ENCODE data around the gene PRODH2. TPM values are rescaled to one million over a fixed set of nuclear protein-coding genes. Genes with fewer than 3 reads are reported as not detected.

The PRODH2 gene
- total and polyA plus RNA-seq, 4 donors: 56.4 to 156 (median 114) TPM

GRCh38 chr19:35780717-35781116, 31.9 kb downstream of the PRODH2 start:
- no peak for TF ChIP-seq CTCF (IDR thresholded peaks at IDR 0.05; ENCODE audit: low read depth, low read length, missing input control)
- TF ChIP-seq ATF3 (IDR thresholded peaks at IDR 0.05): no peak
- no peak for TF ChIP-seq JUND (IDR thresholded peaks at IDR 0.05)
- no peak for TF ChIP-seq NR2F2 (IDR thresholded peaks at IDR 0.05)
- TF ChIP-seq FOXA1 (IDR thresholded peaks at IDR 0.05): no peak
- TF ChIP-seq TAF1 (conservative IDR thresholded peaks at IDR 0.05): no peak
- no peak for TF ChIP-seq GABPA (IDR thresholded peaks at IDR 0.05 in 1 of 2, conservative IDR thresholded peaks at IDR 0.05 in 1 of 2)
- no peak for TF ChIP-seq HNF4A (conservative IDR thresholded peaks at IDR 0.05)
- TF ChIP-seq FOXA2 (IDR thresholded peaks at IDR 0.05): no peak
- TF ChIP-seq REST (IDR thresholded peaks at IDR 0.05): no peak
- no peak for TF ChIP-seq HNF4G (IDR thresholded peaks at IDR 0.05)
- TF ChIP-seq MAX (IDR thresholded peaks at IDR 0.05): no peak
- no peak for TF ChIP-seq SP1 (IDR thresholded peaks at IDR 0.05)
- no peak for TF ChIP-seq ZBTB33 (IDR thresholded peaks at IDR 0.05)

GRCh38 chr19:35780058-35780457, 32.6 kb downstream of the PRODH2 start:
- Histone ChIP-seq H3K4me1 (ENCODE audit: control insufficient read depth in 4 of 4, insufficient read depth in 4 of 4, low read length in 3 of 4) (peaks cover 0 to 3% (median 2%) of the 10 kb centered on the region in 4 donors), H3K9ac (ENCODE audit: low read depth in 1 of 2, low read length in 2 of 2) (no peak overlapping the region), H3K27me3 (ENCODE audit: control insufficient read depth in 4 of 4, insufficient read depth in 4 of 4, low read length in 3 of 4) (no peaks in the 10 kb centered on the region), H3K27ac (ENCODE audit: low read depth in 1 of 2, low read length in 2 of 2) (no peak overlapping the region), H3K4me3 (ENCODE audit: low read depth in 1 of 3, low read length in 3 of 3) (no peak overlapping the region), H3K36me3 (ENCODE audit: control insufficient read depth in 4 of 4, insufficient read depth in 3 of 4, low read depth in 1 of 4, low read length in 3 of 4) (peaks cover 0 to 1% (median 0%) of the 10 kb centered on the region in 4 donors), H3K9me3 (ENCODE audit: control insufficient read depth in 4 of 4, low read length in 3 of 4) (no peaks in the 10 kb centered on the region)
- TF ChIP-seq RAD21 (IDR thresholded peaks at IDR 0.05) (no peak), MAX (IDR thresholded peaks at IDR 0.05) (no peak), FOXA2 (IDR thresholded peaks at IDR 0.05) (no peak), GABPA (IDR thresholded peaks at IDR 0.05 in 1 of 2, conservative IDR thresholded peaks at IDR 0.05 in 1 of 2) (no peak)
- 97% methylated on average over 16 of the region's 16 CpGs for WGBS
- DNase-seq (ENCODE audit: low spot score): no peak

More at GRCh38 chr19:35780717-35781116, 31.9 kb downstream of the PRODH2 start:
- Histone ChIP-seq H3K9ac (ENCODE audit: low read depth in 1 of 2, low read length in 2 of 2) (no peak overlapping the region), H3K4me1 (ENCODE audit: control insufficient read depth in 4 of 4, insufficient read depth in 4 of 4, low read length in 3 of 4) (peaks cover 0 to 3% (median under 1%) of the 10 kb centered on the region in 4 donors), H3K4me3 (ENCODE audit: low read depth in 1 of 3, low read length in 3 of 3) (no peak overlapping the region), H3K27me3 (ENCODE audit: control insufficient read depth in 4 of 4, insufficient read depth in 4 of 4, low read length in 3 of 4) (no peaks in the 10 kb centered on the region), H3K27ac (ENCODE audit: low read depth in 1 of 2, low read length in 2 of 2) (no peak overlapping the region), H3K36me3 (ENCODE audit: control insufficient read depth in 4 of 4, insufficient read depth in 3 of 4, low read depth in 1 of 4, low read length in 3 of 4) (peaks cover 0 to 1% (median 0%) of the 10 kb centered on the region in 4 donors), H3K9me3 (ENCODE audit: control insufficient read depth in 4 of 4, low read length in 3 of 4) (no peaks in the 10 kb centered on the region)
- 96% methylated on average over 20 of the region's 20 CpGs for WGBS
- DNase-seq (ENCODE audit: low spot score): no peak
